ENCODE results near the gene PGGT1B.
A peak's percentile ranks its signal among the peaks of the same experiment; 100 is the strongest.

PGGT1B gene

GRCh38 chr5:115191474-115192031, 71.1 kb downstream of the PGGT1B start:
- no peak for TF ChIP-seq CTCF (IDR thresholded peaks at IDR 0.05; ENCODE audit: low read depth, low read length, missing control alignments)
- no peak for DNase-seq (ENCODE audit: extremely low read depth, low read depth)
- H3K4me3 ChIP-seq (replicated peaks; ENCODE audit: low read depth, low read length): no peak overlapping the region

GRCh38 chr5:115190388-115190787, 72.3 kb downstream of the PGGT1B start:
- H3K4me3 ChIP-seq (replicated peaks; ENCODE audit: low read depth, low read length): no peak overlapping the region
- no peak for DNase-seq (ENCODE audit: extremely low read depth, low read depth)
- TF ChIP-seq CTCF (IDR thresholded peaks at IDR 0.05; ENCODE audit: low read depth, low read length, missing control alignments): no peak

GRCh38 chr5:115189866-115190265, 72.8 kb downstream of the PGGT1B start:
- no peak for DNase-seq (ENCODE audit: extremely low read depth, low read depth)
- TF ChIP-seq CTCF (IDR thresholded peaks at IDR 0.05; ENCODE audit: low read depth, low read length, missing control alignments): no peak
- no peak overlapping the region for H3K4me3 ChIP-seq (replicated peaks; ENCODE audit: low read depth, low read length)

- no peak for DNase-seq (ENCODE audit: extremely low read depth, low read depth)
- H3K4me3 ChIP-seq (replicated peaks; ENCODE audit: low read depth, low read length): no peak overlapping the region
- TF ChIP-seq CTCF (IDR thresholded peaks at IDR 0.05; ENCODE audit: low read depth, low read length, missing control alignments): no peak
Measured at GRCh38 chr5:115186794-115187193, 75.9 kb downstream of the PGGT1B start.

- TF ChIP-seq CTCF (IDR thresholded peaks at IDR 0.05; ENCODE audit: low read depth, low read length, missing control alignments): no peak
- H3K4me3 ChIP-seq (replicated peaks; ENCODE audit: low read depth, low read length): no peak overlapping the region
- DNase-seq (ENCODE audit: extremely low read depth, low read depth): no peak
Measured at GRCh38 chr5:115184770-115185169, 77.9 kb downstream of the PGGT1B start.

GRCh38 chr5:115181757-115182156, 80.9 kb downstream of the PGGT1B start:
- no peak for TF ChIP-seq CTCF (IDR thresholded peaks at IDR 0.05; ENCODE audit: low read depth, low read length, missing control alignments)
- DNase-seq (ENCODE audit: extremely low read depth, low read depth): no peak
- no peak overlapping the region for H3K4me3 ChIP-seq (replicated peaks; ENCODE audit: low read depth, low read length)

GRCh38 chr5:115180165-115180709, 82.4 kb downstream of the PGGT1B start:
- H3K4me3 ChIP-seq (replicated peaks; ENCODE audit: low read depth, low read length): peak overlapping the region; percentile 40
- TF ChIP-seq CTCF (IDR thresholded peaks at IDR 0.05; ENCODE audit: low read depth, low read length, missing control alignments): no peak
- no peak for DNase-seq (ENCODE audit: extremely low read depth, low read depth)

All from HFF-Myc (cell line).